ENCODE measurements around the gene NFAT5.

NFAT5 gene

DNA sequence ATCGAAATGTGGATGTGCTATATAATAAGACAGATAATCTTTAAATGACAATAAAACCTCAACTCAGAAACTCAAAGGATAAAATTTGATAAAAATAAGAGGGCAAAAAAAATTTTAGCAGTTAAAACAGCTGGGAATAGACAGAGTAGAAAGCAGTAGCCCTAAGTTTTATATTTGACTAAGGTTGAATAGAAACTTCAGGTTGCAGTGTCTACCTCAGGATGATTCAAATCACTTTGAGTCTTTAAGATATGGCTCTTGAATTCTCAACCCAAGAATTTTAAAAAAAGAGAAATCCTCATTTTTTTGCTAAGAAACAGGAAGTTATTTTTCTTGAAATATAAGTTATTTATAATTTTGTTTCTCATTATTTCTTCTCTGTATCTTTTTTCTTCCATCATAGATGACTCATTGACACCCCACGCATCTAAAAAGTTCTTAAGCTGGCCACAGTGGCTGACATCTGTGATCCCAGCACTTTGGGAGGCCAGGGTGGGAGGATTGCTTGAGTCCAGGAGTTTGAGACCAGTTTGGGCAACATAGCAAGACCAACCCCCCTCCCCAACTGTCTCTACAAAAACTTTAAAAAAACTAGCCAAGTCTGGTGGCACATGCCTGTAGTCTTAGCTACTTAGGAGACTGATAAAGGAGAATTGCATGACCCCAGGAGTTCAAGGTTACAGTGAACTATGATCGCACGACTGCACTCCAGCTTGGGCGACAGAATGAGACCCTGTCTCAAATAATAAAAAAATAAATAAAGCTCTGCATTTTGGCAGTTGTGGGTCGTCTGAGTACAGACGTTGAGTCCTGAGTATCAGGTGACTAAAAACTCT, 23.9 kb downstream of the NFAT5 start:
- Histone ChIP-seq H3K9ac (ENCODE audit: insufficient read length, low read depth) (no peak overlapping the region), H3K9me3 (ENCODE audit: insufficient read depth, low read length) (no peaks in the 10 kb centered on the region), H3K4me1 (ENCODE audit: insufficient read depth, insufficient read length) (no peaks in the 10 kb centered on the region), H3K27me3 (ENCODE audit: insufficient read depth, insufficient read length) (no peaks in the 10 kb centered on the region), H3K4me3 (ENCODE audit: insufficient read length, low read depth) (no peak overlapping the region), H3K36me3 (ENCODE audit: insufficient read depth, insufficient read length, low read length) (peaks cover 18% of the 10 kb centered on the region)
- DNase-seq (ENCODE audit: low read depth, low spot score) = no peak
- no peak for TF ChIP-seq SUZ12 (IDR thresholded peaks at IDR 0.05; ENCODE audit: extremely low read depth, insufficient read depth, insufficient read length)
- TF ChIP-seq ZNF274 (IDR thresholded peaks at IDR 0.05; ENCODE audit: low read depth, low read length) = no peak
- no peak for TF ChIP-seq YY1 (IDR thresholded peaks at IDR 0.05; ENCODE audit: insufficient read depth, insufficient read length)

DNA sequence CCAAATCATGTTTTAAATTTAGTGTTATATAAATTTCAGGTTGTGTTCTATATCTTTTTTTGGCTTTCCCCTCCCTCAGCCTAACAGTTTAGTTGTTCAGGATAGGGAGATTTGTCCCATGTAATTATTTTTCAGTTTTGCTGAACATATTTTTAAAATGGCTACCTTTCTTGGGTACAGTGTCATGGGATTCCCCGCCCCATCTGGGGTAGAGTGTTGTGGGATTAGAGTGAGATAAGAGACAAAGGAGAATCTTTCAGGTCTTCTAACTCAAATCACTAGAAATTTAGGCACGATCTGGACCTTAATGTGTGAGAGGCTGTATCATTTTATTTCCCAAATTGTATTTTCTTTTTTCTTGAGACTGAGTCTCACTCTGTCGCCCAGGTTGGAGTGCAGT, 24.8 kb downstream of the NFAT5 start:
- peaks cover 18% of the 10 kb centered on the region for H3K36me3 ChIP-seq (ENCODE audit: insufficient read depth, insufficient read length, low read length)
- no peaks in the 10 kb centered on the region for H3K9me3 ChIP-seq (ENCODE audit: insufficient read depth, low read length)
- H3K4me1 ChIP-seq (ENCODE audit: insufficient read depth, insufficient read length) = no peaks in the 10 kb centered on the region
- H3K9ac ChIP-seq (ENCODE audit: insufficient read length, low read depth) = no peak overlapping the region
- no peak for DNase-seq (ENCODE audit: low read depth, low spot score)
- H3K27me3 ChIP-seq (ENCODE audit: insufficient read depth, insufficient read length) = no peaks in the 10 kb centered on the region
- no peak for TF ChIP-seq SUZ12 (IDR thresholded peaks at IDR 0.05; ENCODE audit: extremely low read depth, insufficient read depth, insufficient read length)
- no peak for TF ChIP-seq ZNF274 (IDR thresholded peaks at IDR 0.05; ENCODE audit: low read depth, low read length)
- TF ChIP-seq YY1 (IDR thresholded peaks at IDR 0.05; ENCODE audit: insufficient read depth, insufficient read length) = no peak
- H3K4me3 ChIP-seq (ENCODE audit: insufficient read length, low read depth) = no peak overlapping the region

DNA sequence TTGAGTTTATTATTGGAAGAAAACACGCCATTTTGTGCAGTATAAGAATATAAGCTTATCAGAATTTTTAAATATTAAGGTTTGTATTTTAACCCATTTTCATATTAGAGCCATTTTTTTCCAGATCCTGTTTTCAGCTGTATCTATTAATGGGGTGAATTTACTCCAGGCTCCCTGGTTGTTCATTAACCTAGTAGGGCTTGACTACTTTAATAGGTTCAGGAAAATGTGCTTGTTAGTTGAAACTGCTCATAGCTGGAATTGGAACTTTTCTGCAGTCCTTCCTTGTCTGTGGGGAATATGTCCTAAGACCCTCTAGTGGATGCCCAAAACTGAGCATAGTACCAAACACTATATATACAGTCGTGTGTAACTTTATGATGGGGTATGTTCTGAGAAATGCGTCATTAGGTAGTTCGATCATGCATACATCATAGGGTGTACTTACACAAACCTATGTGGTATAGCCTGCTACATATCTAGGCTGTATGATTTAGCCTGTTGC, 28.0 kb downstream of the NFAT5 start:
- Histone ChIP-seq H3K9me3 (ENCODE audit: insufficient read depth, low read length) (no peaks in the 10 kb centered on the region), H3K9ac (ENCODE audit: insufficient read length, low read depth) (no peak overlapping the region), H3K27me3 (ENCODE audit: insufficient read depth, insufficient read length) (no peaks in the 10 kb centered on the region), H3K4me3 (ENCODE audit: insufficient read length, low read depth) (no peak overlapping the region), H3K4me1 (ENCODE audit: insufficient read depth, insufficient read length) (no peaks in the 10 kb centered on the region), H3K36me3 (ENCODE audit: insufficient read depth, insufficient read length, low read length) (peaks cover 8% of the 10 kb centered on the region)
- TF ChIP-seq YY1 (IDR thresholded peaks at IDR 0.05; ENCODE audit: insufficient read depth, insufficient read length) (no peak), ZNF274 (IDR thresholded peaks at IDR 0.05; ENCODE audit: low read depth, low read length) (no peak), SUZ12 (IDR thresholded peaks at IDR 0.05; ENCODE audit: extremely low read depth, insufficient read depth, insufficient read length) (no peak)
- DNase-seq (ENCODE audit: low read depth, low spot score) = no peak

DNA sequence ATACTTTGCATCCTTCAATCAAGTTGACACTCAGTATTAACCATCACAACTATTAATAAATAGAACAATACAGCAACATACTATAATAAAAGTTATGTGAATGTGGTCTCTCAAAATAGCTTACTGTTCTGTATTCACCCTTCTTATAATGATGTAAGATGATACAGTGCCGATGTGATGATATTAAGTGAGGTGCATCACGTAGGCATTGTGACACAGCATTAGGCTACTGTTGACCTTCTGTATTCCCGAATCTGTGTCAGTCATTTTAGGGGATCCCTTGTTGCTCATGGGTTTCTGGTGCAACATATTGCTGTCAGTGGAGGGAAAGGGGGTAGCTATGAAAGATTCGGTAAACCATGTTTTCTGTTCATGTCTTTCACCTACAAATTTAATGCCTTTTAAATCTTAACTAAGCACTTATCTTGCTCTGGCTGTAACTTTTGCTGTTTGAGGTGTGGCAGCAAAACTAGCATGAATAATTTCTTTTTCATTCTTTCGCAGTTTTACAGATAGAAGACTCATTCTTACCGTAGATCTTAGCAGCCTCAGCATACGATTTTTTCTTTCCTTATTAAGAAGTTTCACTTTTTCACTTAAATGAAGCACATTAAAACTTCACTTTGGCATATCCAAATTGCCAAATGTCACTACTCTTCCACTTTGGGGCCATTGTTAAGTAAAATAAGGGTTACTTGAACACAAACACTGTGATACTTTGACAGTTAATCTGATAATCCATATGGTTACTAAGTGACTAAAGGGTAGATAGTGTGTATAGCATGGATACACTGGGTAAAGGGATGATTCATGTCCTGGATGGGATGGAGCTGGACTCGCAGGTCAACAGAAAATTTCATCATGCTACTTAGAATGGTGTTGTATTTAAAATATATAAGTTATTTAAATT, 29.6 kb downstream of the NFAT5 start:
- Histone ChIP-seq H3K4me1 (ENCODE audit: insufficient read depth, insufficient read length) (no peaks in the 10 kb centered on the region), H3K36me3 (ENCODE audit: insufficient read depth, insufficient read length, low read length) (peaks cover 5% of the 10 kb centered on the region), H3K27me3 (ENCODE audit: insufficient read depth, insufficient read length) (no peaks in the 10 kb centered on the region), H3K4me3 (ENCODE audit: insufficient read length, low read depth) (no peak overlapping the region), H3K9ac (ENCODE audit: insufficient read length, low read depth) (no peak overlapping the region), H3K9me3 (ENCODE audit: insufficient read depth, low read length) (no peaks in the 10 kb centered on the region)
- no peak for DNase-seq (ENCODE audit: low read depth, low spot score)
- TF ChIP-seq SUZ12 (IDR thresholded peaks at IDR 0.05; ENCODE audit: extremely low read depth, insufficient read depth, insufficient read length) (no peak), YY1 (IDR thresholded peaks at IDR 0.05; ENCODE audit: insufficient read depth, insufficient read length) (no peak), ZNF274 (IDR thresholded peaks at IDR 0.05; ENCODE audit: low read depth, low read length) (no peak)

DNA sequence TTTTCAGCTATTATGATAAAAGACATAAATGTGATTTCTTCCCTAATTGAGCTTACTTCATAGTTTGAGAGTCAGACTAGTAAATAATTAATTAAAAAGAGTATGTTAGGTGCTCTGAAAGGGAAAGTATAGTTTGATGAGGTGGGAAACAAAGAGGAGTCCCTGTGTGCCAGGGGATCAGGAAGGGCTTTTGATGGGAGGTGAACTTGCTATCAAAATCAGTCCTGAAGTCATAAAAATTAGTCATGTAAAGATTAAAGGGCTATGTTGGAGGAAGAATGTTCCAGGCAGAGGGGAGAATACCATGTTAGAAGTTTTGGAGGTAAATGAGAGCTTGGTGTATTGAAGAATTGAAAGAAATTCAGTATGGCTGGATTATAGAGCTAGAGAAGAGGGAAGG, 31.0 kb downstream of the NFAT5 start:
- no peak for DNase-seq (ENCODE audit: low read depth, low spot score)
- TF ChIP-seq SUZ12 (IDR thresholded peaks at IDR 0.05; ENCODE audit: extremely low read depth, insufficient read depth, insufficient read length) (no peak), ZNF274 (IDR thresholded peaks at IDR 0.05; ENCODE audit: low read depth, low read length) (no peak), YY1 (IDR thresholded peaks at IDR 0.05; ENCODE audit: insufficient read depth, insufficient read length) (no peak)
- H3K27me3 ChIP-seq (ENCODE audit: insufficient read depth, insufficient read length) = no peaks in the 10 kb centered on the region
- H3K9me3 ChIP-seq (ENCODE audit: insufficient read depth, low read length) = no peaks in the 10 kb centered on the region
- H3K9ac ChIP-seq (ENCODE audit: insufficient read length, low read depth) = no peak overlapping the region
- H3K4me1 ChIP-seq (ENCODE audit: insufficient read depth, insufficient read length) = no peaks in the 10 kb centered on the region
- H3K4me3 ChIP-seq (ENCODE audit: insufficient read length, low read depth) = no peak overlapping the region
- peaks cover 5% of the 10 kb centered on the region for H3K36me3 ChIP-seq (ENCODE audit: insufficient read depth, insufficient read length, low read length)

DNA sequence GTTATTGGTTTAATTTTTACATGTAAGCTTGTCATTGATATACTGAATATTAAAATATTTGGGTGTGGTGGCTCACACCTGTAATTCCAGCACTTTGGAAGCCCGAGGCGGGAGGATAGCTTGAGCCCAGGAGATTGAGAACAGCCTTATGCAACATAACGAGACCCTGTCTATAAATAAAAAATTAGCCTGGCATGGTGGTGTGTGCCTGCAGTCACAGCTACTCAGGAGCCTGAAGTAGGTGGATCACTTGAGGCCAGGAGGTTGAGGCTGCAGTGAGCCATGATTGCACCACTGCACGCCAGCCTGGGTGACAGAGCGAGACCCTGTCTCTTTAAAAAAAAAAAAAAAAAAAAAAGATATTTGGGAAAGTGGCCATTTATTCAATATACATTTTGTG, 32.3 kb downstream of the NFAT5 start:
- Histone ChIP-seq H3K27me3 (ENCODE audit: insufficient read depth, insufficient read length) (no peaks in the 10 kb centered on the region), H3K4me1 (ENCODE audit: insufficient read depth, insufficient read length) (no peaks in the 10 kb centered on the region)

DNA sequence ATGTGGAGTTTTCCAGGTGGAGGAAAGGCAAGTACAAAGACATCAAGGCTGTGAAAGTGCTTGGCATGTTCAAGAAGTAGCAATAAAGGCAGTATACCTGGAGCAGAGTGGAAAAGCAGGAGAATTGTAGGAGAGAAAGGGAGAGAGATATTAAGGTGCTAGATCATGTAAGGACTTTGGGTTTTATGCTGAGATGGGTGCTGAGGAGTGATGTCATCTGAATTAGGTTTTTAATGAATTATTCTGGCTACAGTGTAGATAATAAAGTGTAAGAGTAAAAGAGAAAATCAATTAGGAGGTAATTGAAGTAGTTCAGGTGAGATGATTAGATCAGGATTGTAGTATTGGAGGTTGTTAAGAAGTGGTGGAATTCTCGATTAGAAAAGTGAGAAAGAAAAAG, 34.0 kb downstream of the NFAT5 start:
- TF ChIP-seq ZNF274 (IDR thresholded peaks at IDR 0.05; ENCODE audit: low read depth, low read length) (no peak), SUZ12 (IDR thresholded peaks at IDR 0.05; ENCODE audit: extremely low read depth, insufficient read depth, insufficient read length) (no peak), YY1 (IDR thresholded peaks at IDR 0.05; ENCODE audit: insufficient read depth, insufficient read length) (no peak)
- H3K4me3 ChIP-seq (ENCODE audit: insufficient read length, low read depth) = no peak overlapping the region
- H3K27me3 ChIP-seq (ENCODE audit: insufficient read depth, insufficient read length) = no peaks in the 10 kb centered on the region
- H3K9me3 ChIP-seq (ENCODE audit: insufficient read depth, low read length) = no peaks in the 10 kb centered on the region
- H3K4me1 ChIP-seq (ENCODE audit: insufficient read depth, insufficient read length) = no peaks in the 10 kb centered on the region
- no peaks in the 10 kb centered on the region for H3K36me3 ChIP-seq (ENCODE audit: insufficient read depth, insufficient read length, low read length)
- no peak overlapping the region for H3K9ac ChIP-seq (ENCODE audit: insufficient read length, low read depth)
- DNase-seq (ENCODE audit: low read depth, low spot score) = no peak

More for the DNA sequence above, 32.3 kb downstream of the NFAT5 start:
- TF ChIP-seq ZNF274 (IDR thresholded peaks at IDR 0.05; ENCODE audit: low read depth, low read length) = no peak
- TF ChIP-seq SUZ12 (IDR thresholded peaks at IDR 0.05; ENCODE audit: extremely low read depth, insufficient read depth, insufficient read length) = no peak
- TF ChIP-seq YY1 (IDR thresholded peaks at IDR 0.05; ENCODE audit: insufficient read depth, insufficient read length) = no peak
- Histone ChIP-seq H3K36me3 (ENCODE audit: insufficient read depth, insufficient read length, low read length) (peaks cover 5% of the 10 kb centered on the region), H3K9me3 (ENCODE audit: insufficient read depth, low read length) (no peaks in the 10 kb centered on the region), H3K9ac (ENCODE audit: insufficient read length, low read depth) (no peak overlapping the region), H3K4me3 (ENCODE audit: insufficient read length, low read depth) (no peak overlapping the region)
- DNase-seq (ENCODE audit: low read depth, low spot score) = no peak

All from NT2/D1 (cell line).